Neutrophil (primary cell): ENCODE measurements around the gene AIPL1.

Experiments used
- H3K27ac ChIP-seq: fragments of 200-600 bp; sonication (generic); 2 replicates; pipeline ENCODE4 v1.5.1; 2016; ENCODE audit warnings: mild to moderate bottlenecking, moderate library complexity
- H3K27me3 ChIP-seq: fragments of 200-600 bp; sonication (generic); 2 replicates; pipeline ENCODE4 v1.6.0; 2016; ENCODE audit warnings: mild to moderate bottlenecking
- H3K36me3 ChIP-seq: fragments of 200-600 bp; sonication (generic); 2 replicates; pipeline ENCODE4 v1.5.1; 2017
- H3K4me1 ChIP-seq, 2 experiments: fragments of 200-600 bp in 1 of 2; sonication (generic) in 1 of 2; 1 replicate in 1 of 2; 2 replicates in 1 of 2; pipeline versions ENCODE4 v1.5.1 to v1.6.1; 2013 to 2016; ENCODE audit warnings: low read depth in 1 of 2, low read length in 1 of 2, mild to moderate bottlenecking in 1 of 2, moderate library complexity in 1 of 2; ENCODE audit not compliant: control insufficient read depth in 1 of 2, insufficient read depth in 1 of 2
- H3K4me3 ChIP-seq, 2 experiments: fragments of 200-600 bp in 1 of 2; sonication (generic) in 1 of 2; 1 replicate in 1 of 2; 2 replicates in 1 of 2; pipeline ENCODE4 v1.5.1; 2013 to 2016; ENCODE audit warnings: low read depth in 1 of 2, low read length in 1 of 2, mild to moderate bottlenecking in 1 of 2, moderate library complexity in 1 of 2
- H3K9me3 ChIP-seq: fragments of 200-600 bp; sonication (generic); 2 replicates; pipeline ENCODE4 v1.5.1; 2016
- CTCF ChIP-seq: fragments of 200-600 bp; sonication (generic); IDR thresholded peaks from 2 replicates; pipeline ENCODE4 v1.5.1; 2016; ENCODE audit warnings: antibody characterized with exemption

AIPL1 gene

GRCh38 chr17:6478486-6478885 is 43.6 kb upstream of the AIPL1 start:
- Histone ChIP-seq H3K36me3 (no peaks in the 10 kb centered on the region), H3K9me3 (no peaks in the 10 kb centered on the region), H3K4me3 (no peak overlapping the region), H3K27ac (no peak overlapping the region), H3K4me1 (no peaks in the 10 kb centered on the region), H3K27me3 (peaks cover 5% of the 10 kb centered on the region)
- TF ChIP-seq CTCF = no peak

GRCh38 chr17:6477831-6478383 is 43.0 kb upstream of the AIPL1 start:
- TF ChIP-seq CTCF = no peak
- Histone ChIP-seq H3K4me3 (no peak overlapping the region), H3K4me1 (no peaks in the 10 kb centered on the region), H3K27ac (no peak overlapping the region), H3K9me3 (no peaks in the 10 kb centered on the region), H3K36me3 (no peaks in the 10 kb centered on the region), H3K27me3 (peaks cover 5% of the 10 kb centered on the region)

- no peak for TF ChIP-seq CTCF
These were observed 41.9 kb upstream of the AIPL1 start for GRCh38 chr17:6476810-6477179.

GRCh38 chr17:6476076-6476809 is 41.3 kb upstream of the AIPL1 start:
- Histone ChIP-seq H3K36me3 (no peaks in the 10 kb centered on the region), H3K27ac (no peak overlapping the region), H3K9me3 (no peaks in the 10 kb centered on the region), H3K27me3 (no peaks in the 10 kb centered on the region), H3K4me3 (no peak overlapping the region), H3K4me1 (no peaks in the 10 kb centered on the region)
- TF ChIP-seq CTCF = no peak

More at GRCh38 chr17:6476810-6477179, 41.9 kb upstream of the AIPL1 start:
- Histone ChIP-seq H3K4me3 (no peak overlapping the region), H3K9me3 (no peaks in the 10 kb centered on the region), H3K4me1 (no peaks in the 10 kb centered on the region), H3K36me3 (no peaks in the 10 kb centered on the region), H3K27ac (no peak overlapping the region), H3K27me3 (no peaks in the 10 kb centered on the region)

- no peaks in the 10 kb centered on the region for H3K9me3 ChIP-seq
- no peaks in the 10 kb centered on the region for H3K4me1 ChIP-seq
- H3K27ac ChIP-seq = no peak overlapping the region
- H3K27me3 ChIP-seq = no peaks in the 10 kb centered on the region
- no peak for TF ChIP-seq CTCF
- no peak overlapping the region for H3K4me3 ChIP-seq
- no peaks in the 10 kb centered on the region for H3K36me3 ChIP-seq
These were observed 40.5 kb upstream of the AIPL1 start for GRCh38 chr17:6475411-6475810.
